OCI-LY3 (cell line): ENCODE measurements around the gene SCARF1.

ENCODE experiments used
- H2AFZ ChIP-seq: fragments of 200-600, 300-600 bp; shearing (Covaris generic); 2 replicates; pipeline ENCODE4 v1.6.0; 2014; ENCODE audit warnings: antibody characterized with exemption, low read depth, low read length
- H3K27ac ChIP-seq: fragments of 200-600, 300-600 bp; sonication (generic); 2 replicates; pipeline ENCODE4 v1.5.1; 2014; ENCODE audit warnings: mild to moderate bottlenecking, low read length, moderate library complexity, mixed read lengths
- H3K27me3 ChIP-seq: fragments of 200-600, 300-600 bp; sonication (generic); 2 replicates; pipeline ENCODE4 v1.6.1; 2014; ENCODE audit warnings: low read depth, low read length, mixed read lengths
- H3K36me3 ChIP-seq: fragments of 200-600, 300-600 bp; sonication (generic); replicated peaks from 2 replicates; pipeline ENCODE3; 2014; ENCODE audit warnings: low read depth, low read length, mixed read lengths
- H3K4me1 ChIP-seq: fragments of 300-600, 200-600 bp; sonication (generic); 2 replicates; pipeline ENCODE4 v1.6.1; 2014; ENCODE audit warnings: low read length, mixed read lengths
- H3K4me2 ChIP-seq: fragments of 200-600, 300-600 bp; sonication (generic); 2 replicates; pipeline ENCODE4 v1.6.1; 2014; ENCODE audit warnings: low read length, mixed read lengths
- H3K4me3 ChIP-seq: fragments of 300-600, 200-600 bp; sonication (generic); 2 replicates; pipeline ENCODE4 v1.5.1; 2014; ENCODE audit warnings: antibody characterized with exemption, mild to moderate bottlenecking, low read length, moderate library complexity
- H3K79me2 ChIP-seq: fragments of 300-600, 200-600 bp; shearing (Covaris generic); 2 replicates; pipeline ENCODE4 v1.6.1; 2014; ENCODE audit warnings: mild to moderate bottlenecking, low read length, mixed read lengths
- H3K9ac ChIP-seq: fragments of 300-600, 200-600 bp; shearing (Covaris generic); 2 replicates; pipeline ENCODE4 v1.6.0; 2014; ENCODE audit warnings: mild to moderate bottlenecking, low read length, moderate library complexity
- H3K9me3 ChIP-seq: fragments of 200-600, 300-600 bp; shearing (Covaris generic); 2 replicates; pipeline ENCODE4 v1.6.1; 2014; ENCODE audit warnings: low read length, mixed read lengths; ENCODE audit not compliant: insufficient read depth
- H4K20me1 ChIP-seq: fragments of 200-600, 300-600 bp; sonication (generic); 2 replicates; pipeline ENCODE4 v1.6.1; 2016; ENCODE audit warnings: low read length, mixed read lengths; ENCODE audit not compliant: insufficient read depth
- CTCF ChIP-seq: fragments of 200-600, 300-600 bp; sonication (generic); IDR thresholded peaks from 2 replicates; pipeline ENCODE4 v1.5.1; 2014; ENCODE audit warnings: antibody characterized with exemption, low read length, low read depth
- EZH2phosphoT487 ChIP-seq: fragments of 200-600 bp; shearing (Covaris generic); IDR thresholded peaks from 2 replicates; pipeline ENCODE4 v1.6.1; 2018; ENCODE audit warnings: antibody characterized with exemption, mixed run types, low read depth

Gene SCARF1

GRCh38 chr17:1592751-1593629, 52.5 kb downstream of the SCARF1 start:
- H2AFZ ChIP-seq: peak overlapping the region; percentile 52; the same call in 1 of the 2 replicates
- H3K9ac ChIP-seq: peak overlapping the region; percentile 58

GRCh38 chr17:1591474-1592090, 54.0 kb downstream of the SCARF1 start:
- Histone ChIP-seq H3K27ac (no peak overlapping the region), H3K4me1 (peaks cover 44% of the 10 kb centered on the region), H3K9ac (no peak overlapping the region), H2AFZ (no peak overlapping the region), H3K4me2 (no peak overlapping the region), H3K9me3 (no peaks in the 10 kb centered on the region), H3K79me2 (no peaks in the 10 kb centered on the region), H3K4me3 (no peak overlapping the region), H4K20me1 (no peaks in the 10 kb centered on the region), H3K36me3 (no peaks in the 10 kb centered on the region), H3K27me3 (no peaks in the 10 kb centered on the region)
- TF ChIP-seq EZH2phosphoT487: no peak
- TF ChIP-seq CTCF: no peak

More at GRCh38 chr17:1592751-1593629, 52.5 kb downstream of the SCARF1 start:
- Histone ChIP-seq H4K20me1 (no peaks in the 10 kb centered on the region), H3K36me3 (no peaks in the 10 kb centered on the region), H3K27me3 (no peaks in the 10 kb centered on the region), H3K4me3 (peak overlapping the region; percentile 65), H3K9me3 (no peaks in the 10 kb centered on the region), H3K4me1 (peaks cover 44% of the 10 kb centered on the region), H3K79me2 (no peaks in the 10 kb centered on the region), H3K4me2 (peak overlapping the region; percentile 87), H3K27ac (peak overlapping the region; percentile 70)
- no peak for TF ChIP-seq EZH2phosphoT487
- no peak for TF ChIP-seq CTCF

- no peaks in the 10 kb centered on the region for H3K79me2 ChIP-seq
- no peaks in the 10 kb centered on the region for H4K20me1 ChIP-seq
- no peaks in the 10 kb centered on the region for H3K27me3 ChIP-seq
- H3K9ac ChIP-seq: no peak overlapping the region
- peaks cover 44% of the 10 kb centered on the region for H3K4me1 ChIP-seq
- H2AFZ ChIP-seq: no peak overlapping the region
- TF ChIP-seq EZH2phosphoT487 (no peak), CTCF (no peak)
- H3K9me3 ChIP-seq: no peaks in the 10 kb centered on the region
- H3K27ac ChIP-seq: no peak overlapping the region
- H3K4me3 ChIP-seq: no peak overlapping the region
- H3K4me2 ChIP-seq: no peak overlapping the region
- no peaks in the 10 kb centered on the region for H3K36me3 ChIP-seq
These were observed 54.6 kb downstream of the SCARF1 start for GRCh38 chr17:1590747-1591473.
